ENCODE results near the gene CUX1. TPM values are rescaled to one million over a fixed set of nuclear protein-coding genes. Genes with fewer than 3 reads are reported as not detected.

CUX1 gene
- total and polyA plus RNA-seq, 4 donors = 40.5 to 138 (median 69.1) TPM

- H3K9ac ChIP-seq (ENCODE audit: insufficient read depth in 1 of 2, low read length in 2 of 2) = no peak overlapping the region
Measured at GRCh38 chr7:102101926-102102325, 284.5 kb downstream of the CUX1 start.

GRCh38 chr7:102103027-102103372 is 285.6 kb downstream of the CUX1 start:
- no peak overlapping the region for H3K4me3 ChIP-seq
- WGBS, 2 donors = 95 to 96% methylated on average over 5 of the region's 5 CpGs

More at GRCh38 chr7:102101926-102102325, 284.5 kb downstream of the CUX1 start:
- TF ChIP-seq CTCF (IDR thresholded peaks at IDR 0.05; ENCODE audit: control extremely low read depth, extremely low read depth) = no peak
- H3K4me3 ChIP-seq = no peak overlapping the region
- no peak overlapping the region for H3K27ac ChIP-seq (ENCODE audit: low read depth in 1 of 2, low read length in 1 of 2)
- H3K9me3 ChIP-seq (ENCODE audit: control insufficient read depth in 4 of 4, insufficient read depth in 3 of 4, low read length in 3 of 4) = no peaks in the 10 kb centered on the region
- H3K27me3 ChIP-seq (ENCODE audit: control insufficient read depth in 3 of 3, insufficient read depth in 3 of 3, low read length in 2 of 3) = no peaks in the 10 kb centered on the region
- H3K36me3 ChIP-seq (ENCODE audit: control insufficient read depth in 4 of 4, insufficient read depth in 4 of 4, low read length in 4 of 4) = peaks cover 7 to 39% (median 17%) of the 10 kb centered on the region in 4 donors
- WGBS, 2 donors = 95% methylated on average over 11 of the region's 11 CpGs
- no peaks in the 10 kb centered on the region for H3K4me1 ChIP-seq (ENCODE audit: control insufficient read depth in 5 of 5, insufficient read depth in 5 of 5, low read length in 5 of 5)
- DNase-seq = no peak
- no peak for ATAC-seq (ENCODE audit: insufficient read depth, low FRiP score)

GRCh38 chr7:102104245-102104644 is 286.8 kb downstream of the CUX1 start:
- no peak for TF ChIP-seq CTCF (IDR thresholded peaks at IDR 0.05; ENCODE audit: control extremely low read depth, extremely low read depth)
- H3K4me3 ChIP-seq = no peak overlapping the region
- no peaks in the 10 kb centered on the region for H3K9me3 ChIP-seq (ENCODE audit: control insufficient read depth in 4 of 4, insufficient read depth in 3 of 4, low read length in 3 of 4)
- DNase-seq = no peak
- peaks cover 7 to 38% (median 13%) of the 10 kb centered on the region in 4 donors for H3K36me3 ChIP-seq (ENCODE audit: control insufficient read depth in 4 of 4, insufficient read depth in 4 of 4, low read length in 4 of 4)
- 92% methylated on average over 5 of the region's 5 CpGs for WGBS, 2 donors
- no peaks in the 10 kb centered on the region for H3K27me3 ChIP-seq (ENCODE audit: control insufficient read depth in 3 of 3, insufficient read depth in 3 of 3, low read length in 2 of 3)
- H3K4me1 ChIP-seq (ENCODE audit: control insufficient read depth in 5 of 5, insufficient read depth in 5 of 5, low read length in 5 of 5) = no peaks in the 10 kb centered on the region
- H3K27ac ChIP-seq (ENCODE audit: low read depth in 1 of 2, low read length in 1 of 2) = no peak overlapping the region
- ATAC-seq (ENCODE audit: insufficient read depth, low FRiP score) = no peak
- no peak overlapping the region for H3K9ac ChIP-seq (ENCODE audit: insufficient read depth in 1 of 2, low read length in 2 of 2)

More at GRCh38 chr7:102103027-102103372, 285.6 kb downstream of the CUX1 start:
- Histone ChIP-seq H3K4me1 (ENCODE audit: control insufficient read depth in 5 of 5, insufficient read depth in 5 of 5, low read length in 5 of 5) (no peaks in the 10 kb centered on the region), H3K27ac (ENCODE audit: low read depth in 1 of 2, low read length in 1 of 2) (no peak overlapping the region), H3K9me3 (ENCODE audit: control insufficient read depth in 4 of 4, insufficient read depth in 3 of 4, low read length in 3 of 4) (no peaks in the 10 kb centered on the region), H3K27me3 (ENCODE audit: control insufficient read depth in 3 of 3, insufficient read depth in 3 of 3, low read length in 2 of 3) (no peaks in the 10 kb centered on the region), H3K36me3 (ENCODE audit: control insufficient read depth in 4 of 4, insufficient read depth in 4 of 4, low read length in 4 of 4) (peaks cover 7 to 42% (median 16%) of the 10 kb centered on the region in 4 donors), H3K9ac (ENCODE audit: insufficient read depth in 1 of 2, low read length in 2 of 2) (no peak overlapping the region)
- DNase-seq (no peak), ATAC-seq (ENCODE audit: insufficient read depth, low FRiP score) (no peak)
- TF ChIP-seq CTCF (IDR thresholded peaks at IDR 0.05; ENCODE audit: control extremely low read depth, extremely low read depth) = no peak

GRCh38 chr7:102106625-102107024 is 289.2 kb downstream of the CUX1 start:
- ATAC-seq (ENCODE audit: insufficient read depth, low FRiP score) (no peak), DNase-seq (no peak)
- H3K4me3 ChIP-seq = no peak overlapping the region
- no peaks in the 10 kb centered on the region for H3K9me3 ChIP-seq (ENCODE audit: control insufficient read depth in 4 of 4, insufficient read depth in 3 of 4, low read length in 3 of 4)
- TF ChIP-seq CTCF (IDR thresholded peaks at IDR 0.05; ENCODE audit: control extremely low read depth, extremely low read depth) = no peak
- WGBS, 2 donors = 94 to 98% methylated on average over 5 of the region's 5 CpGs
- no peaks in the 10 kb centered on the region for H3K4me1 ChIP-seq (ENCODE audit: control insufficient read depth in 5 of 5, insufficient read depth in 5 of 5, low read length in 5 of 5)
- peaks cover 7 to 35% (median 15%) of the 10 kb centered on the region in 4 donors for H3K36me3 ChIP-seq (ENCODE audit: control insufficient read depth in 4 of 4, insufficient read depth in 4 of 4, low read length in 4 of 4)
- H3K27ac ChIP-seq (ENCODE audit: low read depth in 1 of 2, low read length in 1 of 2) = no peak overlapping the region
- H3K9ac ChIP-seq (ENCODE audit: insufficient read depth in 1 of 2, low read length in 2 of 2) = no peak overlapping the region
- H3K27me3 ChIP-seq (ENCODE audit: control insufficient read depth in 3 of 3, insufficient read depth in 3 of 3, low read length in 2 of 3) = no peaks in the 10 kb centered on the region
